Head of caudate nucleus (tissue), 42 donors: ENCODE data around the gene NHLRC4.

Experiments used
- DNase-seq, 42 donors: peaks; one replicate each; pipeline versions ENCODE4 v3.0.0 to v3.0.0-alpha.2; 2020 to 2021; ENCODE audit warnings: mixed read lengths in 7 of 42
- intact Hi-C: fragments of 100-400 bp; cut with DNase I; formaldehyde crosslinking; loops from one replicate; pipeline ENCODE4 v1.15.0; 2022

Gene NHLRC4

GRCh38 chr16:546909-547770 lies 19.7 kb upstream of the NHLRC4 start:
- peak in 36 of 42 donors; percentile 28 to 73 (median 52) for DNase-seq
- intact Hi-C loops, result no loop called here

DNA sequence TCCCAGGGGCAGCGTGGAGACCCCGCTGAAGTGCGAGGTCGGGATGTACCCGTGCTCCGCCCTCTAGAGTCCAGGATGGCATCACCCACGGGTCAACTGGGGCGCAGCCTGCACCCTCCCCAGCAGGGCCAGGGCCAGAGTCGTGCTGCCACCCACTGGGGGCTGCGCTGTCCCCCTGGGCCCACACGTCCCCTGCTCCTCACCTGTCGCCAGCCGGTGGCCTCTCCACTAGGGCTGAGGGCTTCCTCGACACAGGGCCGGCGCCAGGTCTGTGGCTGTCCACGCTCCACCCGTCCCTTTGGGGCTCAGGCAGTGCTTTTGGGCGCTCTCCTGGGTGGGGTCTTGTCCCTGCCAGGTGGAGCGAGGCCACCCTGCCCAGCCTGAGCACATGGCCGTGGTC lies 18.2 kb upstream of the NHLRC4 start:
- intact Hi-C loops, result no loop called here
- DNase-seq, result no peak

- intact Hi-C loops, result no loop called here
- DNase-seq, result no peak
These were observed 17.1 kb upstream of the NHLRC4 start for GRCh38 chr16:549544-550263.

DNA sequence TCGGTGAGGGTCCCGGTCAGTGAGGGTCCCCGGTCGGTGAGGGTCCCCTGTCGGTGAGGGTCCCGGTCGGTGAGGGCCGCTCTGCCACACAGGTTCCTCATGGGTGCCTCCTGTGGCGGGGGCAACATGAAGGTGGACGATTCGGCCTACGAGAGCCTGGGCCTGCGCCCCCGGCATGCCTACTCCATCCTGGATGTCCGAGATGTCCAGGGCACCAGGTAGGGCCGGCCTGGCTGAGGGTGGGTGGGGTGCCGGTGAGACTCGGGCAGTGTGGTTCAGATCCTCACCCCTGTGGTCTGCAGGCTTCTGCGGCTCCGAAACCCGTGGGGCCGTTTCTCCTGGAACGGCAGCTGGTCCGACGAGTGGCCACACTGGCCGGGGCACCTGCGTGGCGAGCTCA lies 15.6 kb upstream of the NHLRC4 start:
- intact Hi-C loops, result no loop called here

GRCh38 chr16:552171-552570 lies 14.6 kb upstream of the NHLRC4 start:
- no peak for DNase-seq
- intact Hi-C loops, result no loop called here

More for the DNA sequence above, 15.6 kb upstream of the NHLRC4 start:
- no peak for DNase-seq

- DNase-seq, result no peak
- intact Hi-C loops, result no loop called here
These were observed 13.1 kb upstream of the NHLRC4 start for GRCh38 chr16:553601-554296.

- DNase-seq, result no peak
- intact Hi-C loops, result no loop called here
These were observed 12.5 kb upstream of the NHLRC4 start for GRCh38 chr16:554297-554621.

- no peak for DNase-seq
- intact Hi-C loops, result no loop called here
These were observed 12.0 kb upstream of the NHLRC4 start for GRCh38 chr16:554640-555365.

GRCh38 chr16:555528-556473 lies 11.0 kb upstream of the NHLRC4 start:
- intact Hi-C loops, result no loop called here

DNA sequence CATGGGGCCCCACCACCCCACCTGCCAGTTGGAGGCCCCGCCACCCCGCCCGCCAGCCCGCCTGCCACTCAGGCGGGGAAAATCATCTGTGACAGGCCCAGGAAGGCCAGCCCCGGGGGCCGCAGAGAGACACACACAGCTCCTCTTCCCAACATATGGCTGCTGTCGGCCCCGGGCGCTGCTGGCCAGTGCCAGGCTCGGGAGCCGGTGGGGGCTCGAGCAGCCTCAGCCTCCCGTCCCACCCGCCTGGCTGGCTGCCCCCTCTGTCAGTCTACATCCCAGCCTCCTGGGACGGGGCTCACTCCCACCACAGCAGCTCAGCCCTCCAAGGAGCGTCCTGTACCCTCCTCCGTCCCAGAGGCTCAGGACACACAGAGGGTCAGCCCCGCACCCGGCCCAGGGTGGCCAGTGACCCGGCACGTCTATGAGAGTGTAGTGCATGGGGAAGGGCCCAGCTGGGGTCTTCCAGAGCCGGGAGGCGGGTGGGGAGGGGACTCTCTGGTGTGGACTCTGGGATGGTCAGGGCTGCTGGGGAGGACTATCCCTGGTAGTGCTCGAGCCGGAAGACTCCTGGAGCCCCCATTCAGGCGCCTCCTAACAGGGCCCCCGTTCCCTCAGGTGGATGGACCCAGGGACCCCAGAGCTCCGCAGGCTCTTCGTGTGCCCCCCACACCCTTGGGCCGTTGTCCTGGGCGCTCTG lies 10.2 kb upstream of the NHLRC4 start:
- intact Hi-C loops, result no loop called here
- no peak for DNase-seq

More at GRCh38 chr16:555528-556473, 11.0 kb upstream of the NHLRC4 start:
- no peak for DNase-seq

DNA sequence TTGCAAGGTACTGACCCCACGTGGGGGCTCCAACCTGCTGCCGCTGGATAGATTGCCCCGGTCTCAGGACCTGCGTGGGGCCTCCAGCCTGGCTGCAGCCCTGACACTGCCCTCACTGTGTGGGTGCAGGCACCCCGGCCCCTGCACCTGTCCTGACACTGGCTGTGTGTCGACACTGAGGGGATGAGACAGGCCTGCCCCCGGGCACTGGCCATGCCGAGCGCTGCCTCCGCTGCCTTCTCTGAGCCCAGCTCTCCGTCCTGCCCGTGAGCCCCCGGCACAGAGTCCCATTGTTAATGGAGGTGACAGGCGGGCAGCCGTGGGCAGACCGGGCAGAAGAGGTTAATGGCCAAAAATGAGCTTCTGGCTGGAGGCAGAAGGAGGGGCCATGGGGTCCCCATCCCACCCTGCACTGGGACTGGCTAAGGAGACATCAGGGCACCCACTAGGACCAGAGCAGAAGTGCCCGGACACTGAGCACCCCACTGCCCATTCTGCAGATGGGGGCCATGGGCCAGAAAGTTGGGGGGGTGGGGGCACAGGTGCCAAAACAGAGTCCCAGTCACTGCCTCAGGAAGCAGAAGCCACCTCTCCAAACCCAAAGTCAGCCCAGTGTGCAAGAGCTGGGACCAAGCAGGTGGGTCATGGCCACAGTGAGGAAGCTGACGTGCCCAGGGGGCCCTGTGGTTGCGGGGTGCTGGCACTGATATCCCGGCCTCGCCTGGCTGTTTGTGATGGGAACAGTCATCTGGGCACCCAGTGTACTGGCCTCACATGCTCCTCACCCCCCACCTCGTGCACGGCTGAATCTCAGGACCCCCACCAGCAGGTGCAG lies 9.1 kb upstream of the NHLRC4 start:
- intact Hi-C loops, result no loop called here
- DNase-seq, result no peak

GRCh38 chr16:558298-559020 lies 8.3 kb upstream of the NHLRC4 start:
- no peak for DNase-seq
- intact Hi-C loops, result no loop called here

- DNase-seq, result no peak
- intact Hi-C loops, result no loop called here
These were observed 7.8 kb upstream of the NHLRC4 start for GRCh38 chr16:559021-559380.

DNA sequence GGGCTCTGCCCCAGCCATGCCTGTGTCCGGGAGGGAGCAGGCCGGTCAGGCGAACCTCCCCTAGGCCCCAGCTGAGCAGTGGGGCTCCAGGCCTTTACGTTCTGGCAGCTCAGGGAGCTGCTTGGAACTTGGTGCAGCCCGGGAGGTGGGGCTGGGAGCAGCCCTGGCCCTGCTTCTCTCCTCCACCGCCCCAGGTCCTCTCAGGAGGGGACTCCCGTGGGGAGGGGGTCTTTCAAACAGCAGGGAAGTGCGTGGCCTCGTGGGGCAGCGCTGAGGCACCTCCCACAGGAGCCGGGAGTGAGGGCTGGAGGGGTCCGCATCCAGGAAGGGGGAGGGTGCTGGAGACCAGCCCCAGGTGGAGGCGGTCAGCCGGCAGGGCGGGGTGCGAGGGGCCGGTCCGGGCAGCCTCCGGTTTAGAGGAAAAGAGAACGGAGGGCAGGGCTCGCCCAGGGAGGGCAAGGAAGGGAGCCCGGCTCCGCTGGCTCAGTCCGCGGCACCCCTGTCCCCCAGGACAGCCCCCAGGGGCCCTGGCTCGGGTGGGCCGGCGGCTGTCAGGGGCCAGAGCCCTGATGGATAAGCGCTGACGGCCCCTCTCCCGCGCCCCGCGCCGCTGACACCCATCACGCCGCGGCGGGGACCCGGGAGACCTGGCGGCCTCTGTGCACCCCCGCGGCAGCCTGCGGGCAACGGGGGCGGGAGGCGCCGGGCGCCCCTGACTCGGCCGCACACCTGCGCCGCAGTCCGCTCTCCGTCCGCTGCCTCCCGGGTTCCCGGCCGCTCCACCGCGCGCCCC lies 7.2 kb upstream of the NHLRC4 start:
- intact Hi-C loops, result no loop called here
- DNase-seq, result no peak

DNA sequence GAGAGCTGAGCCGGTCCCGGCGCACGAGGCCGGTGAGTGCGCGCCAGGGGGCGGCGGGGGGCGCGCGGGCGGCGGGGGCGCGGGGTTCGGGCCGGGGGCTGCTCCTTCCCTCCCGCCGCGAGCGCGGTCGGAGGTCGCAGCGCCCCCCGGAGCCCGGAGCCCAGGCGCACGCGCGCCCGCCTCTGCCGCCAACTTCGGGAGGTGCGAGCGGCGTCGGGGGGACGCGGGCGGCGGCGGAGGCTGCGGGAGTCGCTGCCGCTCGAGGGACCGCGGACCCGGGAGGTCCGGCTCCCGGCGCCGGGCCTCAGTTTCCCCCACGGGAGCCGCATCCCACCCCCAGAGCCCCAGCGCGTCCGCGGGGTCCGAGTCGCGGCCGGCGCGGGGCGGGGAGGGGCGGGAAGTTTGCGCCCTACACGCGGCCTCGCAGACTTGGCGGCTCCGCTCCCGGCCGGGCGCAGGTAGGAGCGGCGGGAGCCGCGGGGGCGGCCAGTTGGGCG lies 6.6 kb upstream of the NHLRC4 start, which contains the start of gene PRR35:
Gene PRR35 (plus strand): TSS at position 191 of the 497 bp plus-strand sequence. CDS start 2,901 bp downstream, outside the sequence.
- no peak for DNase-seq
- intact Hi-C loops, result no loop called here
